NCI-H510A treated with DMSO at 0.1 percent for 48 hours (cell line): ENCODE measurements around the gene CHST15.
"Not testable (repeated sequence)": the region's sequence is repeated elsewhere in the genome, so short reads cannot be mapped to it uniquely, and the experiment has no call there.

Experiments used
- DNase-seq: peaks from one replicate; lab custom pipeline; 2025; lab: John Stamatoyannopoulos, UW

Gene CHST15

GRCh38 chr10:124043310-124044142 is 49.9 kb downstream of the CHST15 start:
- DNase-seq = no peak

DNA sequence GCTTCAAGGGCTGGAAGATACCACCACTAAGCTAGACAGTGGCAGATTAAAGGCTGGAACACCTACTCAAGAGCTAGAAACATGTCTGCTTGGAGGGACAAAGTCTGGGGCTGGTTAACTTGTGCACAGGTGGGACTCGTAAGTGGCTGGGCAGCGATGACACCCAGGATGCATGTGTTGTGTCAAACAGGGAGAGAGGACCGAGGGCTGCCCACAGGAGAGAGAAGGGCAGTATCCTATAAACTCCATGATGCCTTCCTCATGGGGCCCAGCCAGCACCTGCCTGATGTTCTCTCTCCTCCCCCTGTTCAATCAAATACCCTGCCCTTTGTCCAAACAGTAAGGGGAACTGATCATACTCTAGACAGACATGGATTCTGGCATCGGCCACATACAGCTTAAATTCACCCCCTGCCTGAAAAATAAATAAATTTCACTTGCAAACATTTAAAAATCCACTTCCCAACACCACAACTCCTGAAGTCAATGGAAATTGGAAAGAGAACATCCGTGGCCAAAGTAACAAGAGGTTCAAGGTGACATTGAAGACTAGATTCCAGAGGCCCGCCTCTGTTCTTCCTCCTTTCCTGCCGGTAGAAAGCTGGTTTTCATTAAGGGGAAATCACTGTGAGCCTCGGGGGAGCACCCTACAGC is 50.6 kb downstream of the CHST15 start:
- no peak for DNase-seq

GRCh38 chr10:124041675-124042445 is 51.5 kb downstream of the CHST15 start:
- no peak for DNase-seq

DNA sequence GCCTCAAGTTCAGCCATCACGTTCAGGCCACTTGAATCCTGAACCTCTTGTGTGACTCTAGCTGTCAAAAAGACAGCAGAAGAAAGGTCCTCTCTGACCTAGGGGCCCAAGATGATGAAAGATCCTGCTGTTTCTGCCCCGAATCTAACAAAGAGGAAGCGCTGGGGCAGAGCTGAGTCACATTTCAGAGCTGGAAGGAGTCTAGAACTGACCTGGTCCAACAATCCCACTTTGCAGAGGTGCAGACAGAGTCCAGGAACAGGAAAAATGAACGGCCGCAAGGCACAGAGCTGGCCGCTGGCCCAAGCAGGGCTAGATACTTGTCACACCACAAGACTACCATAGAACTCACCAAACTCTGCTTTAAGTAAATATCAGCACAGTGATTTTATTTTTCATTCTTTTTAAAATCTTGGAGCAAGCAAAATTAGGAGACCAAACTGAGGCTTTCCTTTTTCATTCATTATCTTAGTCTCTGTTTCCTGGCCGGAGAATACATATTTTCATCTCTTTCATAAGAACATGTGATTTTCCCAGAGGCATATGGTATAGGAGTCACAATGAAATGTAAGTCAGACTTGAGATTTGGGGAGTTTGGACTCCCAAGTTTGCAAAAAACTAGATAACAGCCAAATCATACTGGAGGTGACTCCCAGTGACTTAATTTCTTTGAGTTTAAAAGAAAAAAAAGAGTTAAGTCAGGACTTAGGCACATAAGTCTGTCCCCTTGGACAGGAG is 52.8 kb downstream of the CHST15 start:
- DNase-seq = no peak

DNA sequence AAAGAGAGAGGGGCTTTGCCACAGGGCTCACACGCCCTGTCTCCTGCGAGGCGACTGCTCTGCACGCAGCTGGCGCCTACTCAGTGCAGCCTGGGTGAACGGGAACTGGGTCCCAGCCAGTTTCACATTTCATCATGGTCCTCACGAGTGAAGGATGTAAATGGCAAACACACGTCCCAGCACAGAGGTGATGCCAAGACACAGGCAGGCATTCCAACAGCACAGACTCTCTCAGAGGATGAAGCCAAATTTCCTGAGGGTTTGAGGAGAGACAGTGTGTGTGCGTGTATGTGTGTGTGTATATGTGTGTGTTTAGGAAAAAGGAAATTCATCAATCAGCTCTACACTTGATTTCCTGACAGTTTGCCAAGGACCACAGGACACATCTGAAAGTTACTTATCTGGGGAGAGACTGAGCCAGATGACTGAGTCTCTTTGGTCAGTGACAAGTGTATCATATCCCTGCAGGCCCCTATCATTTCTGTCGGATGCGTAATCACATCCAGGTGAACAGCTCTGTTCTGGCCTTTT is 53.9 kb downstream of the CHST15 start:
- no peak for DNase-seq

- no peak for DNase-seq
Measured at GRCh38 chr10:124037784-124038183, 55.6 kb downstream of the CHST15 start.

- DNase-seq = no peak
Measured at GRCh38 chr10:124037286-124037685, 56.1 kb downstream of the CHST15 start.

GRCh38 chr10:124036746-124037145 is 56.7 kb downstream of the CHST15 start:
- DNase-seq = no peak

DNA sequence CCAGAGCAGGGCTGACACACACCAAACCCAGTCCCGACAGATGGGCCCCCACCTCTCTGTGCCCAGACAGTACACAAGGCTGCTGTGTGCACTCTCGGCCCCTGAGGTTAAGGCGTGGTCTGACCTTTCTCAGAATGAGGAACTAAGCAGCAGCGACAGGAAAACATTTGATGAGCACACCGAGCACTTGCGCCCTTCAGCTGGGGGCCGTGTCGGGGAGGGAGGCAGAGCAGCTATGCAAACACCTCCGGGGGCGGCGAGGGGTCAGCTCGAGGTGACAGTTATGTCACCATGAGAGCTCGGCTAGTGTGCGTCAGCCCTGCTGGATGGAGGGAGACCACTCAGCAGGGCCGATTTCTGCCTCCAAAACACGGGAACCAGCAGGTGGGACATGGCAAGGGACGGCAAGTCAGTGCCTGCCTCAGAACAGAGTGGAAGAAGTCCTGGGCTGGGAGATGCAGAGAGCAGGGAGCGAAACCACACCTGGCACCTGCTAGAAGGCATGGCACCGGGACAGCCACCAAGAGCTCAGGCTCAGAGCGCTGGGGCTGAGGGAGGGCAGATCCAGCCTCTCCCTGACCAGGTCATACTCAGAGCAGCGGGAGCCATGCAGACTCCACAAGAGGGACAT is 57.4 kb downstream of the CHST15 start:
- DNase-seq = peak; percentile 37

- DNase-seq = no peak
Measured at GRCh38 chr10:124035306-124035927, 58.0 kb downstream of the CHST15 start.

DNA sequence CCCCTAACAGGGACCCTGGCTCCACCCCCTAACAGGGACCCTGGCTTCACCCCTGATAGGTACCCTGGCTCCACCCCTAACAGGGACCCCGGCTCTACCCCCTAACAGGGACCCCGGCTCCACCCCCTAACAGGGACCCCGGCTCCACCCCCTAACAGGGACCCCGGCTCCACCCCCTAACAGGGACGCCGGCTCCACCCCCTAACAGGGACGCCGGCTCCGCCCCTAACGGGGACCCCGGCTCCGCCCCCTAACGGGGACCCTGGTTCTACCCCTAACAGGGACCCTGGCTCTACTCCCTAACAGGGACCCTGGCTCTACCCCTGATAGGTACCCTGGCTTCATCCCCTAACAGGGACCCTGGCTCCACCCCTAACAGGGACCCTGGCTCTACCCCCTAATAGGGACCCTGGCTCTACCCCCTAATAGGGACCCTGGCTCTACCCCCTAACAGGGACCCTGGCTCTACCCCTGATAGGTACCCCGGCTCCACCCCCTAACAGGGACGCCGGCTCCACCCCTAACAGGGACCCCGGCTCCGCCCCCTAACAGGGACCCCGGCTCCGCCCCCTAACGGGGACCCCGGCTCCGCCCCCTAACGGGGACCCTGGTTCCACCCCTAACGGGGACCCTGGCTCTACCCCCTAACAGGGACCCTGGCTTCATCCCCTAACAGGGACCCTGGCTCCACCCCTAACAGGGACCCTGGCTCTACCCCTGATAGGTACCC is 58.7 kb downstream of the CHST15 start:
- DNase-seq = not testable (repeated sequence)

DNA sequence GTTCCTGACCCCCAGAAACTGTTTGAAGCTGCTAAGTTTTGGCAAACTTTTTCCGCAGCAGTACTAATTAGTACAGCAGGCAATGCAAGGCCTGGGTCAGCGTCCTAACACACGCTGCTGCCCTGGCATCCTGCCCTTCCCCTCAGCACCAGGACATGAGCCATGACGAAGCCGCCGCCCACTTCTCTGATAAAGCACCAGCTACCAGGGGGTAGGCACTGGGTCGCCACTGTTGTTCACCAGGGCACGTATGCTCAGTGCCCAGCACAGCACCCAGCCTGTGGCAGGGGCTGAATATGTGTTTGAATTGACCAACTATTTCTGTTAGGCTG is 59.5 kb downstream of the CHST15 start:
- DNase-seq = no peak

GRCh38 chr10:124032971-124033886 is 60.2 kb downstream of the CHST15 start:
- DNase-seq = no peak

- DNase-seq = no peak
Measured at GRCh38 chr10:124032087-124032935, 61.1 kb downstream of the CHST15 start.

GRCh38 chr10:124030492-124031110 is 62.8 kb downstream of the CHST15 start:
- no peak for DNase-seq

DNA sequence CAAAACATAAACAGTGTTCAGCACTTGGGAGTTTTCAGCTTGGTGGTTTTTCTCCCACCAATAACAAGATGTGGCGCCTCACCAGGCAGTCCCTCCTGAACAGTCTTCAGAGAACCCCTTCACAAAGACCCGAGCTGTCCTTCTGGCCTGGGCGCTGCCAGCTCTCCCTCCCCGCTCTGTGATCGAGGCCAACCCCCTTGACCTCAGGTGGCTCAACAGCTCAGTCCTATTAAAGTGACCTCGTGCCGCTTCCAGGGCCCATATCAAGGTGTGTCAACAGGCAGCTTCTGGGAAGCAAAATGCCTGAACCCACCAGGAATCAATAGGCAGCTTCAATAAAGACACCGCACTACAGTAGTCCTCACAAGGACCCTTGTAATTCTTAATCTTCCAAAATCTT is 63.3 kb downstream of the CHST15 start:
- no peak for DNase-seq

GRCh38 chr10:124029559-124029958 is 63.8 kb downstream of the CHST15 start:
- DNase-seq = no peak
